NB4 (cell line): ENCODE results near the gene GRIK3.

ENCODE experiments used
- CTCF ChIP-seq: IDR thresholded peaks from one replicate; pipeline ENCODE4 v1.5.1; 2012; ENCODE audit warnings: low read depth, low read length
- MAX ChIP-seq: IDR thresholded peaks from 2 replicates; pipeline ENCODE4 v1.6.1; 2011; ENCODE audit warnings: low read depth, low read length
- POLR2A ChIP-seq: IDR thresholded peaks from 2 replicates; pipeline ENCODE4 v1.6.1; 2011; ENCODE audit warnings: mild to moderate bottlenecking; ENCODE audit not compliant: insufficient read length; ENCODE audit errors: extremely low read depth

- TF ChIP-seq POLR2A = no peak
- no peak for TF ChIP-seq CTCF
- TF ChIP-seq MAX = no peak
Observed at GRCh38 chr1:37018510-37018909, 15.8 kb downstream of the GRIK3 start.
